RKO (cell line): ENCODE data around the gene CLSTN3.
A peak's percentile ranks its signal among the peaks of the same experiment; 100 is the strongest.
"Not testable (repeated sequence)": the region's sequence is repeated elsewhere in the genome, so short reads cannot be mapped to it uniquely, and the experiment has no call there.

Source experiments
- DNase-seq: peaks from one replicate; pipeline ENCODE4 v3.0.0-alpha.2; 2016; ENCODE audit warnings: low spot score

CLSTN3 gene

DNA sequence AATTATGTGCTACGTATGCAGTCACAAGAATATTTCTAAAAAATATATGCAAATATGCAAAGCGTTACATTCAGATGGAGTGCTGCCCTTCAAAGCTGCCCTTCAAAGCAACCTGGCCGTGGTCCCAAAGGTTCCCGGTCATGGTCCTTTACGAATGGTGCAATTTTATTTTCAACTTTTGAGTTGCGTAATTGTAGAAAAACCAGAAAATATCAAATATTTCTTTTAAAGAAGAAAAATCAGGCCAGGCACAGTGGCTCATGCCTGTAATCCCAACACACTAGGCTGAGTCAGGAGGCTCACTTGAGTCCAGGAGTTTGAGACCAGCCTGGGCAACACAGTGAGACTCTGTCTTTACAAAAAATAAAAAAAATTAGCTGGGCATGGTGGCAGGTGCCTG is 21.4 kb downstream of the CLSTN3 start:
- no peak for DNase-seq

DNA sequence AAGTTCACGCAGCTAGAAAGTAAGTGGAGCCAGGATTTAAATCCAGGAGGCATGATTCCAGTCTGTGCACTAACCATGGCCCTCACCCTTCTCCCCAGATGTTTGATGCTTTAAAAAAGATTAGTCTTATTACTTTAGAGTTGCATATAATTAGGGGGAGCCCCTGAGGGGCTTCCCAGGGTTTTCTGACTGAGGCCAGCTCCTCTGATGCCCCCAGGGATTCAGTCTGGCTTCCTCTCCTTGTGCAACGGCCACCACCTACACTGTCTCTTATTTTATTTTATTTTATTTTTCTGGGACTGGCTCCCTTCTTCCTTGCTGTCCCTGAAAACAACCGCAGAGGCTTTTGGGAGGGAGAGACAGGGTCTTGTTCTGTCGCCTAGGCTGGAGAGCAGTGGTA is 22.6 kb downstream of the CLSTN3 start:
- DNase-seq = no peak

DNA sequence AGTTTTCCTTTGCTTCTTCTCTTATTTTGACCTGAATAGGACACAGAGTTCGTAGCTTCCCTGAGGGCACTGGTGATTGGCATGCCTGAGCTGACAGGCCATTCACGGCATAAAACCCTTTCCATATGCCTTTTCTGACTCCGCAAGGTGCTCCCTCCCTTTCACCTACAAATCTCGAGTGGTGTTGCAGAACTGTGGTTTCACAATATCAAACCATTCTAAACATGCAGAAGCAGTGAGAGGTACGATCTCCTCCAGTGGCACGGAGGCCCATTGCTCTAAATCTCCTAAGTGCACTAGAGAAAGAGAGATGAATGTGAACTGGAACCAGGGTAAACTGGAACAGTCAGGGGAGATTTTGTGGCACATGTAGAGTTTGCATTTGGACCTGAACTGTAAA is 23.9 kb downstream of the CLSTN3 start:
- DNase-seq = no peak

DNA sequence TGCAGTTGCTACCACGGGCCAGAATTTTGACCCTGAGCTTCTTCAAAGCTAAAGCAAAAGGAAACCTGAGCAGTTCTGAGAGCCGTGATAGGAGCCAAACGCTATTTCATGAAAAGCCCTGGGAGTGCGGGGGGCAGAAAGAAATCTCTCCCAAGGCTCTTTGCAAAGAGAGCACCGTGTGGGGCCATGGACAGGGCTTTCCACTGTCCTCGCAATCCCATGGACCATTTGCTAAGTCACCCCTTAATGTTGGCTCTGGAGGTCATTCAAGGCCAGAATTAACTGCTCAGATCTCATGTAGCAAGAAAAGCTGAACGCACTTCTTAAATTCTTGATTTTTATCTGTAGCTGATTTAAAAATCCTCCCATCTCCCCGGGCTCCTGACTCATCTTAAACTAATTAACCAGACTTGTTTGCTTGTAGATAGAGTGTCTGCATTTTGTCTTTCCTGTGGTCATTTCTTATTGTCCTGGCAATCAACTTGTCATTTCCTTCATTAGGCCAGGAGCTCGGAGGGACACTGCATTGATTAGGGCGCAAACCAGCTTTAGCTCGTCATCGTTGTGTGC is 24.8 kb downstream of the CLSTN3 start:
- no peak for DNase-seq

DNA sequence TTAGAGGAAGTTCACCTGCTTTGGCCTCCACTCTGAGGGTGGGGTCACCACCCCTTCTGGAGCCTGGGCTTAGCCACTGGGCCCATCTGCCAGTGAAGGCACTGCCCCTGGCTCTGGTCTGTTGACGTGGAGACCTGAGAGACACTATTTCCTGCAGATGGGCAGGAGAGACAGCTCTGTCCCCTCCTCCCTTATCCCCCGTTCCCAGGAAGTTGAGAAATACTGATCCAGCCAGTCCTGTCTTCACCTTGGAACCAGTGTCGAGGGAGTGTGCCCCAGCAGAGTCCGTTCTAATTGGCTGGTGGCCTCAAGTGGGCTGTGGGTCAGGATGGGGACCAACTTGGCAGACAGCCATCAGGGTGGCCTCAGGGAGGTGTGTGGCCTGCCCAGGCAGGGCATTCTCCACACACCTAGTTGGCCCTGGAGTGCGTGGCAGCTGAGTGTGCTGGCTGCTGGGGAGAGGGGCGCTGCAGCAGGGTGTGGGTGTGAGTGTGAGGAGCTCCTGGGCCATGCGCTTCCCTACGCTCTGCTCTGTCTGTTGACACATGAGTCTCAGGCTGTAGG is 25.4 kb downstream of the CLSTN3 start:
- DNase-seq = no peak

DNA sequence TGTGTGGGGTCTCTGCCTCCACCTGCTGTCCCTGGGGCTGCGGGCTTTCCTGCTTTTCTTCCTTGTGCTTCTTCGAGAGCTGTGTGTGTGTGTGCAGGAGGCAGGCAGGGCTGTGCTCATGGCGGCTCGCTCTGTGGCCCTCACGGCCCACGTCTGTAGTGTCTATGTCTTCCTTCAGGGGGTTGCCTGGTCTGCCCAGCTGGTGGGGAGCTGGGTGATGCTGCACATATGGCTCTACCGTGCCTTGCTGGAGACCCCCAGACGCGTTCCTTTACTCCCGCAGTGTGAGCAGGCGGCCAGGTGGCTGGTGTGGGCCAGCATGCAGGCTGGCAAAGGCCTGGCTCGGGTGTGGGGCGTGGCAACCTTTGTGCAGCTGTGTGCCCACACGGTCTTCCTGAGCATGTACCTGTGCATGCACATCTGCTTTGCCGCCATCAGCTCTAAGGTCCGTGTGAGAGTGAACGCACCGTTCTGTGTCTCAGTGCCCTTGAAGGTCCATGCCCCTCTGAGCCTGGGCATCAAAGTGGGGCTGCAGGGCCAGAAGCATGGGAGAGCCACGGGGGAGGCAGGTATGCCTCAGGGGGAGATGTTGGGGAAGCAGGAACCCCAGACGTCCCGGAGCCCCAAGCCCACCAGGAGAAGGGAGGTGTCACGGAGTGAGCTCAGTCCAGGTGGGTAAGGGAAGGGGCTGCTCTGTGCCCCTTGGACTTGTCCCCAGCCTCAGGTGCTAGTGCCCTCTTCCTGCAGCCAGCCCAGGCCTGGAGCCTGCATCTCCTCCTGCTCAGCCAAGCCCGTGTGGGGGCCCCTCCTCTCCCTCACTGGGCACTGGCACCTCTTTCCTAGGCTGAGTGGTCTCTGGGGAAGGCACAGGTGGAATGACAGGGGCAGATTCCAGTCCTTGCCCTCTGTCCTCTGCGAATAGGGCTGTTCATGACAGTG is 26.4 kb downstream of the CLSTN3 start:
- DNase-seq = no peak

DNA sequence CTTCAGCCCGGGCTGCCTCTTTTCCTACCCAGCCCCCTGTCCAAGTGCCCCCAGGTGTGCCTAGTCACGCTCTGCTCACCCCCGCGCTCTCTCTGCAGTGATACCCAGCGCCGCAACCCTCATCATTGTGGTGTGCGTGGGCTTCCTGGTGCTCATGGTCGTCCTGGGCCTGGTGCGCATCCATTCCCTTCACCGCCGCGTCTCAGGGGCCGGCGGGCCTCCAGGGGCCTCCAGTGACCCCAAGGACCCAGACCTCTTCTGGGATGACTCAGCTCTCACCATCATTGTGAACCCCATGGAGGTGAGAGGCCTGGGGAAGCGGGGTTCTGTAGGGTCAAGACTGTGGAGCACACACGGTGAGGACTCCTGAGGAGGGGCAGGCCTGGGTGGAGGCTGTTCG is 27.2 kb downstream of the CLSTN3 start:
- DNase-seq = no peak

DNA sequence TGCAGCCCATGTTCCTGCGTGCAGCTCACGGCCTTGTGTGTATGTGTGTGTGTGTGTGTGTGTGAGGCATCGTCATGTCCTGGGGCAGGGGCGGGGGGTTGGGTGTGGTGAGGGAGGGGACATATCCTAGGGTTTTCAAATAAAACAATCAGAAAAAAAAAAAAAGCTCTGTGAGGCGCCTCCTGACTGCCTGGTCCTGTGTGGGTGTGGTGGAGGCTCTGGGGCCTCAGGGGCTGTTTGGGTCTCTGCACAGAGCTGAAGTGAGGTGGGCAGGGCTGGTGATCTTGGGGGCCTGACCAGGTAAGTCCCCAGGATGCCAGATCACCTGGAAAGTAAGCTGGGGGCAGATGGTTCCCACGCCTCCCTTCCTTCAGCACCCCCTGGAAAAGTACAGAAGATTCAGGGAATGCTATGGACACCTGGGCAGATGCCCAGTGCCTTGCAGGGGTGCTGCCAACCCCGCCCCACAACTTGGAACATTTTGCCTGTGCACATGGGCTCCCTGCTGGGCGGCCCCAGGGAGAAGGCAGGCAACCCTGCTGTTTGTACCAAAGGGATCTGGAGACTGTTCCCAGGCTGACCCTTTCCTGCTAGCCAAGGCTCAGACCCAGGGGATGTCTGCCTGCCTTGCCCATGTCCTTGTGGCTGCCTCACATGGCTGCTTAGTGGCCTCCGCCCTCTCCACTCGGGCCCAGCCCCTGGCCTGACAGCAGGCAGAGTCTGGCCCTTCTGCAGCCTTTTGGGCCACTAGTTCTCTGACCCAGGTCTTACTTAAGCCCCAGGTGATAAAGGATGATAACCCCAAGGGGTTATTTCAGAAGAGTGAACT is 28.8 kb downstream of the CLSTN3 start:
- DNase-seq = no peak

DNA sequence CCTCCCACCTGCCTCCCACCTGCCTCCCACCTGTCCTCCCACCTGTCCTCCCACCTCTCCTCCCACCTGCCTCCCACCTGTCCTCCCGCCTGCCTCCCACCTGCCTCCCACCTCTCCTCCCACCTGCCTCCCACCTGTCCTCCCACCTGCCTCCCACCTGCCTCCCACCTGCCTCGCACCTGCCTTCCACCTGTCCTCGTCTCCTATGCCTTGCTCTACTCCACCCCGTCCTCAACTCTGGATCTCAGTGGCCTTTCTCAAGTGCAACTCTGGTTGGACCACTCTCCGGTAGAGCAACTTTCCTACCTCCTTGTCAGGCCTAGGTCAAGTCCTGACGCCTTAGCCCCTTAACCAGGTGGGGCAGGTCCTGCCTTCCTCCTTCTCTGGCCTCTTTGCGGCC is 30.0 kb downstream of the CLSTN3 start:
- DNase-seq = no peak

DNA sequence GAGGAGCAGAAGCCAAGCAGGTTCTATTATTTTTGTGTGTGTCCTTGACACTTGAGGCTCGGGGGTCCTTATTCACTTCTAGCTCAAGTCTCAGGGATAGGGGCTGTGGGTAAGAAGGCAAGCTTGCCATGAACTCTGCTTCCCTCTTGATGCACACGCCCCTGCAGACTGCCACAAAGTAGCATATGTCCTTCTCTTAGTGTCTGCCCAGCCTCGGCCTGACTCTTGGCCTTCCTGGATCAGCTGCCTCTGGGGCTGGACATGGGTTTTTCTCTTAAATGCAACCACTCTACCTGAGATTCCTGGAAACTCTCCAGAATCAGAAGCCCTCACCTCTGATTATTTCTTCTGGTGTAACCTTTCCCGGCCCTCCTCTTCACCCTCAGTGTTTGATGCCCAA is 31.2 kb downstream of the CLSTN3 start:
- no peak for DNase-seq

DNA sequence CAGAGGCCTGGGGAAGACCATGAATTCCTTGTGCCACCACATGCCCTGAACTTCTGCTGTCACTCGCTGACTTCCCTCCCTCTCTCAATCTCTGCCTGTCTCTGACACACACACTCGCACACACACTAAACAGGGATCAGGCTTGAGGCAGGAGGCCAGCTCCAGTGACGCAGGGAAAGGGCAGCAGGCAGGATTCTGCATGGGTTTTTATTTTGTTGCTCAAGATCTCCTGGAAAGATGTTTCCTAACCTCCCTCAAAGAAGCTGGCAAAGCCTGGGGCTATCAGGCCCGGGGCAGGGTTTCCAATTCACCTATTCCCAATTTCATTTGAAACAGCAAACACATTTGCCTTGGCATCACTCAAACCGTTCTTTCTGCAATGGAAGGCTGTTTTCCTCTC is 31.6 kb downstream of the CLSTN3 start:
- no peak for DNase-seq

DNA sequence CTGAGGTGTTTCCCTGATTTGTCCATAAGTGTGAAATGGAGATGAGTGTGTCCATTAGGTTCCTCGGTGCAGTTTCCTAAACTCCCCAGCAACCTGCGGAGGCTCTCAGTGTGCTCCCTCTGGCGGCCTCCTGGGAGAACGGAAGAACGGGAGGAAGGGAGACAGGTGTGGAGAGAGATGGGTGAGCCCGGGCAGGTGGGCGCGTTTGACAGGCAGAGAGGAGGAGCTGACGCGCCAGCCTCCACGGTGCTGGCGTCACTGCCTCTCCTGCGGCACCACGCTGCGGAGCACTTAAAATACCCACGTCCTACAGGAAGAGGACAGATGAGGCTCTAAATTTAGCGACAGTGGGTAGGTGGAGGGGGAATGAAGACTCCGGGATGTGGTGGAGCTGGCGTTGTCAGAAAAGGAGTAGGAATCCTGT is 32.5 kb downstream of the CLSTN3 start:
- DNase-seq = no peak

DNA sequence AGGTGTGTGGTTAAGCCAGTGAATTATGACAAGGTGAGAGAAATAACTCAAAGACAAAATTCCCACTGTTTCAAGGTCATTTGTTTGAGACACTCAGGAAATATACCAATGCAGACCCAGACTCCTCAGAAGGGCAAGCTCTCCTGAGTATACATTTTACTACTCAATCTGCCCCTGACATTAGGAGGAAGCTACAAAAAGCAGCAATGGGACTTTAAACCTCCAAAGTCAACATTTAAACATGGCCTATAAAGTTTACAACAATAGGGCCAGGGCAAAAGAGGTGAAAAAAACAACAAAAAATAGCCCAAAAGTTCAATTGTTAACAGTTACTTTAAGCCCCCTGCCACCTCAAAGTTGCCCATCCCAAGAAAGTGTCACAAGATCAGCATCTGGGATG is 39.8 kb downstream of the CLSTN3 start:
- DNase-seq = no peak

DNA sequence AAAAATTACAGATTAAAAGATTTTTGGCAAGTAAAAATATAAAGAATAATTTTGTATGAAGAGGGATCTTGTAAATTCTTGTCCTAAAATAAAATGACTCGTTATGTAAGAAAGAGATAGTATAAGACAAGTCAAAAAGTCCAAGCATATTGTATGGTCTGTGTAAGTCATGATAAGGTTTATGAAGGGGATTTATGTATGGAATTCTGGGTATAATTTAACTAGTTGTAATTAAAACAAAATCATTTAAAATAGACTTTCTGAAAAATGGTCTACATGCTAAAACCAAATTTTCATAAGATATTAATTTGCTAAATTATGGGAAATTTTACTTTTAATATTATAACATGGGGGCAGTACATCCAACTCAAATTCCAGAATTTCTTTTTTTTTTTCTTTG is 41.7 kb downstream of the CLSTN3 start:
- DNase-seq = no peak

DNA sequence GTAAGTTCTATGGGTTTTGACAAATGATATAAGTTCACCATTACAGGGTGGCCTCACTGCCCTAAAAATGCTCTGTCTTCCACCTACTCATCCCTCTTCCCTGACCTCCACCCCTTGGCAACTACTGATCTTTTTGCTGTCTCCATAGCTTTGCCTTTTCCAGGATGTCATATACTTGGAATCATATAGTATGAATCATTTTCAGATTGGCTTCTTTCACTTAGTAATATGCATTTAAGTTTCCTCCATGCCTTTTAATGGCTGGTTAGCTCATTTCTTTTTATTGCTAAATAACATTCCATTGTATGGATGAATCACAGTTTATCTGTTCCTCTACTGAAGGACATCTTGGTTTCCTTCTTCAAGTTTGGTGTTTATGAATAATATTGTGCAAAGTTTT is 45.3 kb downstream of the CLSTN3 start:
- DNase-seq = peak; percentile 37

DNA sequence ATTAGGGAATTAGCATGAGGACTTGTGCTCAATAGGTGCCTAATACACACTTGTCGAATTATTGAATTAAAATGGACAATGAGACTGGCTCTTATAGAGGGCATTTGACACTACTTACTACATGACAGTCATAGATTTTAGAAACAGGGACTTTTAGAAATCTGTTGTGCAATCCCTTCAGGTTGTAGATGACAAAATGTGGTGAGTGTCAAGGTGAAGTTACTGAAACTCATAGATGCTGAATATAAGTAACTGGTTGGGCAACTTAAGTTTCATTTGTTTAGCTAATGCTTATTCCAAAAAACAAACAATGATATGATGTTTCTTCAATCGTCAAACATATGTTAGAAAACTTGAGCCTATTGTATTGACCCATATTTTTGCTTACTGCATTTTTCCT is 46.4 kb downstream of the CLSTN3 start:
- no peak for DNase-seq

DNA sequence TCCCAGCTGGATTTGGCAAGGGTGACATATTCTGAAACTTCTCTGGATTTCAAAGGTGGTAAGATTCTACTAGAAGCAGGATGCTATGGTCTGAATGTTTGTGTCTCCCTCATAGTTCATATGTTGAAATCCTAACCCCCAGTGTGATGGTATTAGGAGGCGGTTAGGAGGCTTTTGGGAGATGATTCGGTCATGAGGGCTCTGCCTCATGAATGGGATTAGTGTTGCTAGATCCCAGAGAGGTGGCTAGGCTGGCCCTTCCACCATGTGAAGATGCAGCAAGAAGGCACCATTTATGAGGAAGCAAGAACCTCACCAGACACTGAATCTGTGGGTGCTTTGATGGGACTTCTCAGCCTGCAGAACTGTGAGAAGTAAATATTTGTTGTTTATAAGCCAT is 48.3 kb downstream of the CLSTN3 start:
- DNase-seq = no peak

DNA sequence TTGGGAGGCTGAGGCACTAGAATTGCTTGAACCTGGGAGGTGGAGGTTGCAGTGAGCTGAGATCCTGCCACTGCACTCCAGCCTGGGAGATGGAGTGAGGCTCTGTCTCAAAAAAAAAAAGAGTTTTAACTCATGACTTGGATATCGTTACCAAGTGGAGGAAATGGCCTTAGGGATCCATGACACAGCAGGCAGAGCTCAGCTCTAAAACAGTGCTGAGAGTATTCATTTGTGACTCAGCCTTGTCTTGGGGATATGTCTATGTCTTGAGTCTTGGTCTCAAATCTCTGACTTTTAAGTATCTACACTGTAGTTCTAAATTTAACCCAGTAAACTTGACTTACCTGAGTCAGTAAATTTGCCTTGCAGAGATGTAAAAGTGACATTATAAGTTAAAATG is 50.5 kb downstream of the CLSTN3 start:
- no peak for DNase-seq

DNA sequence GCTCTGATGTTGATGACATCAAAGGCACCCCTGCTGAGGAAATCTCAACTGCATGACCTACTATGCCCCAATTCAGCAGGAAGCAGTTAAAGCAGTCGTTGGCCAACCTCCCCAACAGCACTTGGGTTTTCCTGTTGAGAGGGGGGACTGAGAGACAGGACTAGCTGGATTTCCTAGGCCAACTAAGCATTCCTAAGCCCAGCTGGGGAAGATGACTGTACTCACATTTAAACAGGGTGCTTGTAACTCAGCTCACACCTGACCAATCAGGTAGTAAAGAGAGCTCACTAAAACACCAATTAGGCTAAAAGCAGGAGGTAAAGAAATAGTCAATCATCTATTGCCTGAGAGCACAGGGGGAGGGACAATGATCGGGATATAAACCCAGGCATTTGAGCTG is 55.9 kb downstream of the CLSTN3 start:
- DNase-seq = not testable (repeated sequence)

DNA sequence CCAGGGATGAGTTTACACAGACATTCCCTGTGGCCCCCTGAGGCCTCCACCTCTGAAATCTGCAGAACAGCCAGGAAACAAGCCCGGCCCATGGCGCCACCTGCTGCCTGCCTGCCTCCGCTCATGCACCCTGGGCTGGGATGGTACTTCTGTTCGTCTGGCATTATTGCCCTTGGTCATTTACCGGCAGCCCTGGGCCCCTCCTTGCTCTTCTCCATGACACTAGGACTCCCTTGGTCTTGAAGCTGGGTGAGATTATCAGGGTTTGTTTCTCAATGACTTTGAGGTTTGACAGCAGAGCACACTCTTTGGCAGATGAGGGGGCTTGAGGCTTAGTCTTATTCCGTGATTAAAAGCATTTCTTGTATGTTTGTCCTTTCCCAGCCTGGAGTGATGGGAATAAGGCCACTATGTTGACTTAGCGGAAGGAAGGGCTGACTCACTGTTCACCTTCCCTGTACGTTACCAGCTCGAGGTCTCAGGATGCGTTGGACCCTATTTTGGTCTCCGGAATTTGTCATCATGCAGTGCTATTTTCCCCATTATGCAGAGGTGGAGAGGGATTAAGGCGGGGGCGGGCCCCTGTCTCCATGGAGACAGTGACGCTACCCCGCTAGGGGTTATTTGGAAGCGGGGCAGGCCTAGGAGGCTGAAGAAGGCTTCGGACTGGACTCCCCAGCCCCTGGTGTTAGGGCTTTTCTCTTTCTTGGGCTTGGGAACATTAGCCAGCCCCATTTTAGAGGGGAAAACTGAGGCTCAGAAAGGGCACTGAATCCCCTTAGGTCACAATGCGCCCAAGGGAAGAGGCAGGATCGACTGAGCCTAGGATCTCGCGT is 58.6 kb downstream of the CLSTN3 start:
- peak; percentile 99 for DNase-seq

DNA sequence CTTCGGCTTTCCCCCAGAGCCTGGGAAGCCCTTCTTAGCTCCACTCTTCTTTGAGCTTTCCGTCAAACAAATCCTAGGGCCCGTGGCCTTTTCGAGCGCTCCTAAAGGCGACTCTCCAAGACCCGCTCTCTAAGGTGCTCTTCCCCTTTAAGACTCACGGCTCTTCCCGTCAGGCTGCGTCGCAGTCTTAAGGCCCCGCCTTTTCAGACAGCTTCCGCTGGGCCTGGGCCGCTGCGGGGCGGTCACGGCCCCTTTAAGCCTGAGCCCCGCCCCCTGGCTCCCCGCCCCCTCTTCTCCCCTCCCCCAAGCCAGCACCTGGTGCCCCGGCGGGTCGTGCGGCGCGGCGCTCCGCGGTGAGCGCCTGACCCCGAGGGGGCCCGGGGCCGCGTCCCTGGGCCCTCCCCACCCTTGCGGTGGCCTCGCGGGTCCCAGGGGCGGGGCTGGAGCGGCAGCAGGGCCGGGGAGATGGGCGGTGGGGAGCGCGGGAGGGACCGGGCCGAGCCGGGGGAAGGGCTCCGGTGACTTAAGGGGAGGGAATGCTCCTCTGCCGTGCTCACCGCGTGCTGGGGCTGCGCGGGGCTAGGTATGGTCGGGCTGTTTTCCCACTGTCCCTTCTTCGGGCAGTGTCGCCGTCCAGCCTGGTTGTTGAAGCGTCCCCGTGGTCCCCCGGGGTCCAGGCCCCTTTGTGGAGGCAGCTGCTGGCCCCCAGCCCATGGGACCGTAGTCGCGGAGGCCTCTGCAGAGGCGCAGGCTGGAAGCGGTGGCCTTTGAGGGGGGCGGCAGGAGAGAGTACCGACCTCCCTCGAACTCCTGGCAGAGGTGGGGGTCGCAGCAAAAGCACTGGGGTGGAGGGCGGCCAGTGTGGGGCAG is 59.5 kb downstream of the CLSTN3 start, which contains the start of gene PEX5:
Gene PEX5 (plus strand): TSS at position 289 of the 870 bp plus-strand sequence. CDS start 692 bp downstream, outside the sequence.
- peak; percentile 97 for DNase-seq
